Hepatocyte (in vitro differentiated cells): ENCODE data around the gene OSBP.

ENCODE experiments used
- CTCF ChIP-seq: fragments of 200-600 bp; sonication (generic); IDR thresholded peaks from 2 replicates; pipeline ENCODE4 v1.5.1; 2016; ENCODE audit warnings: antibody characterized with exemption, mild to moderate bottlenecking; ENCODE audit not compliant: poor library complexity
- EZH2phosphoT487 ChIP-seq: fragments of 200-600 bp; sonication (generic); IDR thresholded peaks from one replicate; pipeline ENCODE4 v1.6.1; 2018; ENCODE audit warnings: antibody characterized with exemption, mild to moderate bottlenecking, low read depth, moderate library complexity; ENCODE audit not compliant: unreplicated experiment, severe bottlenecking

- TF ChIP-seq CTCF (no peak), EZH2phosphoT487 (no peak)
These were observed 14.9 kb upstream of the OSBP start for GRCh38 chr11:59630493-59630892.
